Activated naive CD4-positive, alpha-beta T cell treated with anti-CD3 and anti-CD28 coated beads for 36 hours (primary cell): ENCODE results near the gene PFDN4. TPM values are rescaled to one million over a fixed set of nuclear protein-coding genes. Genes with fewer than 3 reads are reported as not detected.

Source experiments
- CTCF ChIA-PET: fragments of 350-600 bp; sonication (Branson Sonifier 250); formaldehyde crosslinking; loops from one replicate; lab custom pipeline; 2021; ENCODE audit warnings: antibody characterized with exemption; lab: Charles Lee
- DNase-seq: peaks from one replicate; pipeline ENCODE4 v3.0.0-alpha.2; 2020
- H3K27ac Mint-ChIP-seq: one replicate; pipeline ENCODE4 v1.8.0; 2021; ENCODE audit warnings: mild to moderate bottlenecking, mixed read lengths
- H3K27me3 Mint-ChIP-seq: one replicate; pipeline ENCODE4 v1.8.0; 2021; ENCODE audit warnings: low read depth, mixed read lengths
- H3K36me3 Mint-ChIP-seq: one replicate; pipeline ENCODE4 v1.8.0; 2021; ENCODE audit warnings: low read depth, mixed read lengths
- H3K4me1 Mint-ChIP-seq: one replicate; pipeline ENCODE4 v1.8.0; 2021; ENCODE audit warnings: low read depth, mixed read lengths
- H3K4me3 Mint-ChIP-seq: one replicate; pipeline ENCODE4 v1.8.0; 2021; ENCODE audit warnings: mild to moderate bottlenecking, moderate library complexity, mixed read lengths
- H3K9me3 Mint-ChIP-seq: one replicate; pipeline ENCODE4 v1.8.0; 2021; ENCODE audit warnings: mixed read lengths
- intact Hi-C: fragments of 100-400 bp; cut with micrococcal nuclease; formaldehyde crosslinking; loops from one replicate; pipeline ENCODE4 v1.15.1; 2023
- total RNA-seq, 2 experiments: library from RNA; stranded (reverse); gene quantifications; one replicate each; pipeline ENCODE4 v1.2.3, GENCODE V29; 2021

The PFDN4 gene
- total RNA-seq, 2 experiments from 2014 or later, result 48.8 to 53.3 TPM

DNA sequence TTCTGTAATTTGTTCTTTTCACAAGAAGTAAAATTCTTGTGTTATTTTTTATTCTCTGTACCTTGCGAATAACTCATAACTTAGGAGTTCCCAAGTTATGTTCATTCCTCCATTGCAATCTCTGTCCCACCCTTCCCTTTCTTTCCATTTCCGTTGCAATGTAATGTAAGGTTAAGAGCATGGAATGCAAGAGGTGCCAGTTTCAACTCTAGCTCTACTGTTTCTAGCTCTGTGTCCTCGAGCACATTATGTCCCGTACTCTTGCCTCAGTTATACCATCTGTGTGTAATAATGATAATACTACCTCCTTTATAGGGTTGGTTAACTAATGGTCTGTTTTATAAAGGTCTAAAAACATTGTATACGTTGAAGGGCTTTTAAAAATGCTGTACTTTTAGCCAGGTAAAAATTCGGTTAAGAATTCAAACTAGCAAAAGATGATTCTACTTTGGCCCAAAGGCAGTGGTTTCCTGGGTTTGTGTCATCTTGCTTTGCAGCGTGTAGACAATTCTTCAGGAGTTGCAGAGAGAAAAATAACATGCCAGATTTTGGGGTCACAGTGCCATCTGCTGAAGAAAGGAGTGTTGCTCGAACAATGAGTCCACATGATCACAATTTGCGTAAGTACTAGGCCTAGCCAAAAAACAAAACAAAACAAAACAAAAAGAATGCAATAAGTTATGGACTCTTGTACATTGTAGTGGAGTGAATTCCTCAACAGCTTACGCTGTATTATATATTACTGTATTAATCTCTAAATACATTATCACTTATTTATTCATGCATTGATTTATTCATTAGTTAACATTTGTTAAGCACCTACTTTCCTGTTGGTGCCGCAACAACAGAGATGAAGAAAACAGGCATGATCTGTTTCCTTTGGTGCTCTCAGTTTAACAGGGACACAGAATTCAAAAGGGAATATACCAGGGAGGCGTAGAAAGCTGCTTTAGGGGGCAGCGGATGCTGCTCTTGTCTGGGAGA is 10.0 kb upstream of the PFDN4 start:
- no peaks in the 10 kb centered on the region for H3K4me1 Mint-ChIP-seq

DNA sequence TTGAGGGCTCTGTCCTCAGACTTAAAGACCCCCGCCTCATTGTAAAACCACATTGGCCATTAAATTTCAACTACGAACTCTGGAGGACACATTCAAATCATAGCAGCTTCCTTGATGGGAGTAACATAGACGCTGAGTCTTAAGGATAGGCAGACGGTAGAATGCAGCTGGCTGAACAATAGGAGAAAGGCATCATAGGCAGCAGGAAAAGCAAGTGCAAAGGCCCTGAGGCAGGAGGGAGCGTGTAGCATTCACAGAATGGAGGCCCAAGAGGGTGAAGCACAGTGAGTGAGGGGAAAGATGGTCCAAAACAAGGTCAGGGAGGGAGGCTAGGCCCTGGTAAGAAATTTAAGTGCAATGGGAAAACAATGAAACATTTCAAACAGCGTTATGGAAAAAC is 8.6 kb upstream of the PFDN4 start:
- no peak for DNase-seq
- CTCF ChIA-PET, result interaction anchor here (0.6 to 10.3 kb wide), 25 partner anchors 9 to 449 kb away, joined by 3 to 232 read pairs (median 4); partner anchors contain the start of gene PFDN4
- no peaks in the 10 kb centered on the region for H3K36me3 Mint-ChIP-seq
- H3K27ac Mint-ChIP-seq, result no peak overlapping the region
- H3K9me3 Mint-ChIP-seq, result no peaks in the 10 kb centered on the region
- H3K4me1 Mint-ChIP-seq, result no peaks in the 10 kb centered on the region
- no peaks in the 10 kb centered on the region for H3K27me3 Mint-ChIP-seq
- H3K4me3 Mint-ChIP-seq, result no peak overlapping the region
- intact Hi-C loops, result loop anchor here (1.0 to 2.0 kb wide), 4 partner anchors 96 to 448 kb away; no protein-coding TSS in a partner anchor

More for the DNA sequence above, 10.0 kb upstream of the PFDN4 start:
- H3K4me3 Mint-ChIP-seq, result no peak overlapping the region
- no peaks in the 10 kb centered on the region for H3K27me3 Mint-ChIP-seq
- H3K9me3 Mint-ChIP-seq, result no peaks in the 10 kb centered on the region
- intact Hi-C loops, result loop anchor here (2.0 kb wide), 1 partner anchor 249 kb away; no protein-coding TSS in a partner anchor
- no peak overlapping the region for H3K27ac Mint-ChIP-seq
- no peak for DNase-seq
- CTCF ChIA-PET, result interaction anchor here (0.6 to 10.3 kb wide), 7 partner anchors 8 to 448 kb away, joined by 3 to 232 read pairs (median 3); no protein-coding TSS in a partner anchor
- no peaks in the 10 kb centered on the region for H3K36me3 Mint-ChIP-seq

- Mint-ChIP-seq H3K4me3 (no peak overlapping the region), H3K27ac (no peak overlapping the region), H3K27me3 (no peaks in the 10 kb centered on the region), H3K36me3 (no peaks in the 10 kb centered on the region), H3K4me1 (no peaks in the 10 kb centered on the region), H3K9me3 (no peaks in the 10 kb centered on the region)
- CTCF ChIA-PET, result interaction anchor here (0.6 to 10.3 kb wide), 29 partner anchors 9 to 448 kb away, joined by 3 to 232 read pairs (median 4); partner anchors contain the start of gene PFDN4
- peak; percentile 80 for DNase-seq
- intact Hi-C loops, result loop anchor here (1.0 to 2.0 kb wide), 4 partner anchors 96 to 448 kb away; no protein-coding TSS in a partner anchor
Measured at GRCh38 chr20:54199721-54200176, 8.1 kb upstream of the PFDN4 start.

GRCh38 chr20:54200487-54201267 is 7.2 kb upstream of the PFDN4 start:
- CTCF ChIA-PET, result interaction anchor here (0.6 to 10.3 kb wide), 20 partner anchors 8 to 1435 kb away, joined by 3 to 232 read pairs (median 4); partner anchors contain the start of gene PFDN4
- intact Hi-C loops, result no loop called here
- Mint-ChIP-seq H3K27me3 (no peaks in the 10 kb centered on the region), H3K4me3 (no peak overlapping the region), H3K27ac (no peak overlapping the region), H3K9me3 (no peaks in the 10 kb centered on the region), H3K4me1 (peaks cover under 1% of the 10 kb centered on the region), H3K36me3 (no peaks in the 10 kb centered on the region)
- no peak for DNase-seq

DNA sequence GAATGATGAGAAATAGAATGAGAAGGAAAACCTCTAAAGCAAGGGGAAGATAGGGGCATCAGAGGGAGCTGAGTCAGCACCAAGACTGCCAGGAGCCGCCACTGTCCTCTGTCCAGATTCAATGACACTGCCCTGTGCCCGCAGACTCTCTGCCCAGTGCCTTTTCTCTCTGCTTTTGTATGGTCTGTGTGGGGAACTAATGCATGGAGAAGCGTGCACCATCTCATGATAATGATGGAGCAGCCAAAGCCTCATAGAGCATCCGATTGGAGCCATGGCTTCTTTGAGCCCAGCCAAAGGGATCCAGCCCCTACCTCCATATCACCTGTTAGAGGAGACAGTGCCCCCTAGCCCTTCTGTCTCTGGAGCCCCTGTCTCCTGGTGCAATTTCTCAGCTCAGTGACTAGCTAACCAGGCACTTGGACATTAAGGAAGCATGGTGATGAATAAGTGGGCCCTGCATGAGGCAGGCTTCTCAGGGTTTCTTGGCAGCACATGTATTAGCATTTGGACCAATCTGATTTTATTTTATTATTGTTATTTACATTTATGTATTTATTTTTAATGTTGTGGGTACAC is 6.5 kb upstream of the PFDN4 start:
- H3K9me3 Mint-ChIP-seq, result no peaks in the 10 kb centered on the region
- no peak for DNase-seq
- H3K4me3 Mint-ChIP-seq, result no peak overlapping the region
- no peaks in the 10 kb centered on the region for H3K27me3 Mint-ChIP-seq
- H3K27ac Mint-ChIP-seq, result no peak overlapping the region
- H3K4me1 Mint-ChIP-seq, result peaks cover 5% of the 10 kb centered on the region
- intact Hi-C loops, result no loop called here
- CTCF ChIA-PET, result interaction anchor here (0.6 to 10.3 kb wide), 4 partner anchors 47 to 1436 kb away, joined by 4 to 232 read pairs (median 4); no protein-coding TSS in a partner anchor
- no peaks in the 10 kb centered on the region for H3K36me3 Mint-ChIP-seq

- Mint-ChIP-seq H3K4me3 (no peak overlapping the region), H3K9me3 (no peaks in the 10 kb centered on the region), H3K27me3 (no peaks in the 10 kb centered on the region), H3K4me1 (peaks cover 5% of the 10 kb centered on the region), H3K27ac (no peak overlapping the region), H3K36me3 (no peaks in the 10 kb centered on the region)
- DNase-seq, result no peak
- intact Hi-C loops, result no loop called here
- CTCF ChIA-PET, result interaction anchor here (10.3 kb wide), 1 partner anchor 103 kb away, joined by 232 read pairs; no protein-coding TSS in a partner anchor
Measured at GRCh38 chr20:54203281-54203680, 4.6 kb upstream of the PFDN4 start.

- no peaks in the 10 kb centered on the region for H3K27me3 Mint-ChIP-seq
- peaks cover 3% of the 10 kb centered on the region for H3K36me3 Mint-ChIP-seq
- H3K4me1 Mint-ChIP-seq, result peaks cover 9% of the 10 kb centered on the region
- DNase-seq, result no peak
- H3K9me3 Mint-ChIP-seq, result no peaks in the 10 kb centered on the region
- CTCF ChIA-PET, result interaction anchor here (0.7 to 10.3 kb wide), 2 partner anchors 9 to 104 kb away, joined by 3 to 232 read pairs; no protein-coding TSS in a partner anchor
- no peak overlapping the region for H3K4me3 Mint-ChIP-seq
- intact Hi-C loops, result no loop called here
- no peak overlapping the region for H3K27ac Mint-ChIP-seq
Measured at GRCh38 chr20:54204063-54204462, 3.8 kb upstream of the PFDN4 start.

- H3K27ac Mint-ChIP-seq, result no peak overlapping the region
- H3K9me3 Mint-ChIP-seq, result no peaks in the 10 kb centered on the region
- H3K27me3 Mint-ChIP-seq, result no peaks in the 10 kb centered on the region
- peaks cover 3% of the 10 kb centered on the region for H3K36me3 Mint-ChIP-seq
- DNase-seq, result no peak
- CTCF ChIA-PET, result interaction anchor here (0.7 to 10.3 kb wide), 2 partner anchors 9 to 104 kb away, joined by 3 to 232 read pairs; no protein-coding TSS in a partner anchor
- H3K4me1 Mint-ChIP-seq, result peaks cover 13% of the 10 kb centered on the region
- H3K4me3 Mint-ChIP-seq, result no peak overlapping the region
- intact Hi-C loops, result no loop called here
Measured at GRCh38 chr20:54204481-54204880, 3.4 kb upstream of the PFDN4 start.

DNA sequence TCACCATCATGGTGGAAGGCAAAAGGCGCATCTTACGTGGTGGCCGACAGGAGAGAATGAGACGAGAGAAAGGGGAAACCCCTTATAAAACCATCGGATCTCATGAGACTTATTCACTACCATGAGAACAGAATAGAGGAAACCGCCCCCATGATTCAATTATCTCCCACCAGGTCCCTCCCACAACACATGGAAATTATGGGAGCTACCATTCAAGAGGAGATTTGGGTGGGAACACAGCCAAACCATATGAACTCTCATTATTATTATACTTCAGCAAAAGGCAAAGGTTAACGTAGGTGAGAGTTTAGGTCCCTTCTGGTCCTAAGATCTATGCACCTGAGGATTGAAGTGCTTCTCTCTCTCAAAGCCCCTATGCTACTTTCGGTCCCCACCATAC is 2.4 kb upstream of the PFDN4 start:
- H3K27ac Mint-ChIP-seq, result no peak overlapping the region

GRCh38 chr20:54207053-54207742 is 689 bp upstream of the PFDN4 start:
- H3K27ac Mint-ChIP-seq, result peak overlapping the region; percentile 98
- peaks cover 35% of the 10 kb centered on the region for H3K4me1 Mint-ChIP-seq
- no peak for DNase-seq
- CTCF ChIA-PET, result interaction anchor here (0.7 to 2.2 kb wide), 7 partner anchors 8 to 439 kb away, joined by 3 to 8 read pairs (median 5); no protein-coding TSS in a partner anchor
- intact Hi-C loops, result loop anchor here (5.0 kb wide), 2 partner anchors 115 to 630 kb away; no protein-coding TSS in a partner anchor
- no peaks in the 10 kb centered on the region for H3K9me3 Mint-ChIP-seq
- no peaks in the 10 kb centered on the region for H3K27me3 Mint-ChIP-seq
- H3K4me3 Mint-ChIP-seq, result peak overlapping the region; percentile 90
- H3K36me3 Mint-ChIP-seq, result peaks cover 7% of the 10 kb centered on the region

More for the DNA sequence above, 2.4 kb upstream of the PFDN4 start:
- no peak overlapping the region for H3K4me3 Mint-ChIP-seq
- peaks cover 3% of the 10 kb centered on the region for H3K36me3 Mint-ChIP-seq
- intact Hi-C loops, result loop anchor here (5.0 kb wide), 2 partner anchors 117 to 628 kb away; no protein-coding TSS in a partner anchor
- DNase-seq, result no peak
- no peaks in the 10 kb centered on the region for H3K27me3 Mint-ChIP-seq
- CTCF ChIA-PET, result interaction anchor here (0.6 to 10.3 kb wide), 4 partner anchors 105 to 441 kb away, joined by 3 to 232 read pairs (median 4); no protein-coding TSS in a partner anchor
- no peaks in the 10 kb centered on the region for H3K9me3 Mint-ChIP-seq
- peaks cover 22% of the 10 kb centered on the region for H3K4me1 Mint-ChIP-seq
